Thyroid gland (tissue), 4 donors: ENCODE data around the gene API5.

ENCODE experiments used
- CTCF ChIP-seq, 6 experiments: fragments of 200-600 bp in 3 of 6; fragments of 450-650 bp in 3 of 6; sonication (generic) in 3 of 6; IDR thresholded peaks; one replicate each; pipeline ENCODE4 v1.5.1; 2016 to 2019; ENCODE audit warnings: antibody characterized with exemption in 6 of 6, mild to moderate bottlenecking in 2 of 6, inconsistent platforms in 1 of 6, moderate library complexity in 1 of 6
- POLR2A ChIP-seq, 2 donors: fragments of 450-650 bp; IDR thresholded peaks; one replicate each; pipeline ENCODE4 v1.6.1; 2017; ENCODE audit warnings: antibody characterized with exemption in 2 of 2, mild to moderate bottlenecking in 2 of 2, moderate library complexity in 1 of 2

GRCh38 chr11:43282607-43283440 is 29.0 kb upstream of the API5 start:
- TF ChIP-seq CTCF (IDR thresholded peaks at IDR 0.05) (peak; percentile 34 to 84 (median 58)), POLR2A (IDR thresholded peaks at IDR 0.05) (no peak)
